GM12874 (cell line): ENCODE data around the gene DTNB.

Experiments used
- CTCF ChIP-seq: IDR thresholded peaks from 2 replicates; pipeline ENCODE4 v1.5.1; 2011; ENCODE audit warnings: low read depth, mild to moderate bottlenecking, control low read depth, low read length, moderate library complexity; ENCODE audit not compliant: insufficient read depth

DTNB gene

DNA sequence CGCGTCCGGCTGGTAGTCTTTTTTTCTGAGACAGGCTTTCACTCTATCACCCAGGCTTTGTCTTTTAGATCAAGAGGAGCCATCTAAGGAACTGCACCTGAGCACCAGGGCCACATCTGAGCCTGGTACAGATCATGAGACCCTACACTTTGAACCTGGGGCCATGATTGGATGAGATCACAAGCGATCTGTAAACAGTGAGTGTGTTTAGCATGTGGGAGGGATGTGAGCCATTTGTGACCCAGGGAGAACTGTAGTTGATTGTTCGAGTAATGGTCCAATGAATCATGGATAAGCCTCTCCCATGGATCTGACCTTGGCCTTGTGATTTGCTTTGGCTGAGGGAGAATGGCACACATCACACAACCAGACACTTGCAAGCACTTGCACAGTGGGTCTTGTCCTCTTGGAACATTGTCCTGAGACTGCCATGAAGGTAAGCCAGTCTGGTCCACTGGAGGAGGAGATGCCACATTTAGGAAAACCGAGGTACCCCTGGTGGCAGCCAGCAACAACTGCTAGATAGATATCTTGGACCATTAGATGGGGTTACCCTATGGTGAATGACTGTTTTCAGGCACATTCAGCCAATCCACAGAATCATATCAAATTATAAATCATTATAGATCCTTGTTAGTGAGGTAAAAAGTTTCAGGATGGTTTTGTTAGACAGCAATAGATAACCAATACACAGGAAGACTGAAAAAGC is 19.5 kb upstream of the DTNB start:
- TF ChIP-seq CTCF, result no peak

DNA sequence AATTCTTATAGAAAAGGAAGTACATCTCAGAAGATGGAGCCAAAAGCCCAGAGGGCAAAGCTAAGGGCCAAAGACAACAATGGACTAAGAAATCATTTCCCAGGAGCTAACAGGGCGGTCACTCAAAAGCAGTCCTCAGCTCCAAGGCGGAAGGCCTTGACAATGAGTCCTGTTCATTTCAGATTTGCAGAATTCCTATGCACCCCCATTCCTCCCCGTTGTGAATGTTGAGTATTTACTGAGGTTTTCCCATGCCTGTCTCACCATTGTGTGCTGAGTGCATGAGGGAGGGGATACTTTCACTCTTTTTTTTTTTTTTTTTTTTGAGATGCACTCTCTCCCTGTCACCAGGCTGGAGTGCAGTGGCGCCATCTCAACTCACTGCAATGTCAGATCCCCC is 18.8 kb upstream of the DTNB start:
- TF ChIP-seq CTCF, result no peak

GRCh38 chr2:25690058-25690457 is 16.7 kb upstream of the DTNB start:
- TF ChIP-seq CTCF, result no peak

GRCh38 chr2:25688236-25688635 is 14.9 kb upstream of the DTNB start:
- TF ChIP-seq CTCF, result no peak

DNA sequence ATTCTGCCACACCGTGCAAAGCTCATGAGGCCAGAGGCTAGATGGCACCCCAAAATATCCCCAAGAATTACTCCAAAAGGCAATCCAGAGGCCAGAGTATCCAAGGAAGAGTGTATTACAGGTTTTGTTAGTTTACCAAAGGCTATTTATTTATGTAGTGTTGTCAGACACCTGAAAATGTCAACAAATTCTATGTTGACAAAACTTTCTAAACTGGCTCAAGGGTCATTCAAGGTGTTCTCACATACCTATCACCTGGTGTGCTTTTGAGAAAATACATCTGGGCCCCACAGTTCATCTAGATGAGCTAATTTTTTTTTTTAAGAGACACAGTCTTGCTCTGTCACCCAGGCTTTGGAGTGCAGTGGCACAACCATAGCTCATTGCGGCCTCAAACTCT is 12.4 kb upstream of the DTNB start:
- no peak for TF ChIP-seq CTCF

DNA sequence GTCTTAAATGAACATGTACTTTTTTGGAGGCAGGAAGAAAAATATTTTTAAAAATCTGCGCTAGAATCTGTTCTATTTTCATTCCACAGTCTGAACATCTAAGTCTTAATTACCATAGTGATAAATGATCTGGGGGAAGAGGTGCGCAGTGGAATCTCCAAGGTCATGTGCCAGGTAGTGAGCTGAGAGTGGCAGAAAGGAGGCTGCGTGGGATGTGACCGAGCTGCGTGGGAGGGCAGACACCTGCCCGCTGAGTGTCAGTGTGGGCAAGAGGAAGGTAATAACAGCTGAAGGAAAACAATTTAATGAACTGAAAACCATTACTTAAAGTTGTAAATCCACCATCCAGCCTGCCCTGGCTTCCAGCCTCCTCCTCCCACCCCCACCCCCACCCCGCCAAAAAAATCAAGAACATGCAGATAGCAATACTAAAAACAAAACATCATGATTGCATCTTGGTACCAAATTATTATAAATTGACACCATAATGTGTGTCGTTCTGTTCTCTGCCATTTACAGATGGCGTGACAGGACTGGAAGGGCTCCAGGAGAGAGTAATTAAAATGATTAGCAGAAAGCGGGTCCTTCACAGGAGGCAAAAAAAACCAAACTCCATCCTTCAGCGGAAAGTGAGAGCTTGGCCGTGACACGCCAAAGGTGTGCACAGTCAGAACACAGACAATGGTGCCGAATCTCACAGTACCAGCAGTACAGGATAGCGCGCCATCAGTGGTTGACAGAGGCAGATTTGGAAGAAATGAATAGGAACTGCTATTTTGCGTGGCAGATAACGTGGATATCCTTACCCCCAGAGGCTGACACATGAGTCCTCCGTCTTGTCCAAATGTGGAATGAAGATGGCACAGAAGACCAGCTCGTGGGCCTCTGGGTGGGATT is 11.4 kb upstream of the DTNB start:
- TF ChIP-seq CTCF, result no peak

DNA sequence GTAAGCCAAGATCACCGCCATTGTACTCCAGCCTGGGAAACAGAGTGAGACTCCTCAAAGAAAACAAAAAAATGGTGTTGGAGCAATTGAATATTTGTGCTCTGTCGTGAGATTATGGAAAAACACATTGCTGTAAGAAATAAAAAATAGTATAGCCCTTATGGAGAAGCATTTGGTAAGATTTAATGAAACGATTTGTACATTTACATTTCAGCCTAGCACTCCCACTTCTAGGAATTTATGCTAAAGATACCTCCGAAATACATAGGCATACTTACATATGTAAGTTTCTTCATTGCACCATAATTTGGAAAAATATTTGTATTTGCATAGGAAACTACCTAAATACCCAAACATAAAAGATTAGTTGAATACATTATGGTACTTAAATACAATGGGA is 8.7 kb upstream of the DTNB start:
- TF ChIP-seq CTCF, result no peak
